ENCODE data around the gene TSPYL2.

Gene TSPYL2

GRCh38 chrX:53080628-53081580 is 1.3 kb upstream of the TSPYL2 start:
- DNase-seq (ENCODE audit: low spot score) = no peak

- no peak for DNase-seq (ENCODE audit: low spot score)
Measured at GRCh38 chrX:53082773-53083616, 828 bp downstream of the TSPYL2 start.

- DNase-seq (ENCODE audit: low spot score) = no peak
Measured at GRCh38 chrX:53084043-53084570, 1.9 kb downstream of the TSPYL2 start.

GRCh38 chrX:53084863-53085262 is 2.7 kb downstream of the TSPYL2 start:
- DNase-seq (ENCODE audit: low spot score) = no peak

GRCh38 chrX:53085661-53086229 is 3.6 kb downstream of the TSPYL2 start:
- no peak for DNase-seq (ENCODE audit: low spot score)

GRCh38 chrX:53086464-53086863 is 4.3 kb downstream of the TSPYL2 start:
- DNase-seq (ENCODE audit: low spot score) = no peak

GRCh38 chrX:53087388-53087831 is 5.2 kb downstream of the TSPYL2 start:
- DNase-seq (ENCODE audit: low spot score) = no peak

- DNase-seq (ENCODE audit: low spot score) = no peak
Measured at GRCh38 chrX:53088136-53088974, 6.2 kb downstream of the TSPYL2 start.

GRCh38 chrX:53089224-53089842 is 7.2 kb downstream of the TSPYL2 start:
- DNase-seq (ENCODE audit: low spot score) = peak; percentile 38

GRCh38 chrX:53089925-53090324 is 7.8 kb downstream of the TSPYL2 start:
- DNase-seq (ENCODE audit: low spot score) = no peak

GRCh38 chrX:53091354-53091753 is 9.2 kb downstream of the TSPYL2 start:
- DNase-seq (ENCODE audit: low spot score) = no peak

GRCh38 chrX:53093177-53093655 is 11.0 kb downstream of the TSPYL2 start:
- DNase-seq (ENCODE audit: low spot score) = peak; percentile 73

GRCh38 chrX:53093748-53094581 is 11.8 kb downstream of the TSPYL2 start, which contains the start of gene KANTR:
KANTR (plus strand) TSS chrX:53094142; CDS start chrX:53124273, 30,131 bp downstream.
- DNase-seq (ENCODE audit: low spot score) = peak; percentile 89

GRCh38 chrX:53094582-53094905 is 12.4 kb downstream of the TSPYL2 start:
- DNase-seq (ENCODE audit: low spot score) = no peak

- no peak for DNase-seq (ENCODE audit: low spot score)
Measured at GRCh38 chrX:53095796-53096195, 13.6 kb downstream of the TSPYL2 start.

GRCh38 chrX:53114864-53115549 is 32.8 kb downstream of the TSPYL2 start:
- no peak for DNase-seq (ENCODE audit: low spot score)

- DNase-seq (ENCODE audit: low spot score) = no peak
Measured at GRCh38 chrX:53115550-53115874, 33.3 kb downstream of the TSPYL2 start.

GRCh38 chrX:53116101-53116500 is 33.9 kb downstream of the TSPYL2 start:
- no peak for DNase-seq (ENCODE audit: low spot score)

- DNase-seq (ENCODE audit: low spot score) = no peak
Measured at GRCh38 chrX:53122013-53122412, 39.8 kb downstream of the TSPYL2 start.

Data from LoVo (cell line).